Ishikawa (cell line): ENCODE results near the gene ACO1.

Experiments
- CEBPB ChIP-seq: IDR thresholded peaks from 2 replicates; pipeline ENCODE4 v1.6.1; 2012
- CREB1 ChIP-seq: IDR thresholded peaks from 2 replicates; pipeline ENCODE4 v1.6.1; 2012; ENCODE audit warnings: low read depth
- EGR1 ChIP-seq: IDR thresholded peaks from 2 replicates; pipeline ENCODE4 v1.6.1; 2012
- EP300 ChIP-seq: IDR thresholded peaks from 2 replicates; pipeline ENCODE4 v1.6.1; 2012; ENCODE audit warnings: borderline replicate concordance
- FOXM1 ChIP-seq: IDR thresholded peaks from 2 replicates; pipeline ENCODE4 v1.6.1; 2012; ENCODE audit warnings: low read depth, borderline replicate concordance
- MAX ChIP-seq: IDR thresholded peaks from 2 replicates; pipeline ENCODE4 v1.6.1; 2012
- RAD21 ChIP-seq: IDR thresholded peaks from 2 replicates; pipeline ENCODE4 v1.6.1; 2012; ENCODE audit warnings: low read depth
- TAF1 ChIP-seq: IDR thresholded peaks from 2 replicates; pipeline ENCODE4 v1.6.1; 2012; ENCODE audit warnings: low read depth, mild to moderate bottlenecking
- YY1 ChIP-seq: IDR thresholded peaks from 2 replicates; pipeline ENCODE4 v1.6.1; 2012; ENCODE audit warnings: low read depth
- TF ChIP-seq, protein P1 (sequence below): IDR thresholded peaks from 2 replicates; pipeline ENCODE4 v1.6.1; 2012; ENCODE audit warnings: low read depth, mild to moderate bottlenecking

- TF ChIP-seq CEBPB (no peak), EGR1 (no peak), EP300 (no peak), YY1 (no peak), MAX (no peak), TAF1 (no peak), FOXM1 (no peak), RAD21 (no peak), CREB1 (no peak)
- TF ChIP-seq, protein P1, sequence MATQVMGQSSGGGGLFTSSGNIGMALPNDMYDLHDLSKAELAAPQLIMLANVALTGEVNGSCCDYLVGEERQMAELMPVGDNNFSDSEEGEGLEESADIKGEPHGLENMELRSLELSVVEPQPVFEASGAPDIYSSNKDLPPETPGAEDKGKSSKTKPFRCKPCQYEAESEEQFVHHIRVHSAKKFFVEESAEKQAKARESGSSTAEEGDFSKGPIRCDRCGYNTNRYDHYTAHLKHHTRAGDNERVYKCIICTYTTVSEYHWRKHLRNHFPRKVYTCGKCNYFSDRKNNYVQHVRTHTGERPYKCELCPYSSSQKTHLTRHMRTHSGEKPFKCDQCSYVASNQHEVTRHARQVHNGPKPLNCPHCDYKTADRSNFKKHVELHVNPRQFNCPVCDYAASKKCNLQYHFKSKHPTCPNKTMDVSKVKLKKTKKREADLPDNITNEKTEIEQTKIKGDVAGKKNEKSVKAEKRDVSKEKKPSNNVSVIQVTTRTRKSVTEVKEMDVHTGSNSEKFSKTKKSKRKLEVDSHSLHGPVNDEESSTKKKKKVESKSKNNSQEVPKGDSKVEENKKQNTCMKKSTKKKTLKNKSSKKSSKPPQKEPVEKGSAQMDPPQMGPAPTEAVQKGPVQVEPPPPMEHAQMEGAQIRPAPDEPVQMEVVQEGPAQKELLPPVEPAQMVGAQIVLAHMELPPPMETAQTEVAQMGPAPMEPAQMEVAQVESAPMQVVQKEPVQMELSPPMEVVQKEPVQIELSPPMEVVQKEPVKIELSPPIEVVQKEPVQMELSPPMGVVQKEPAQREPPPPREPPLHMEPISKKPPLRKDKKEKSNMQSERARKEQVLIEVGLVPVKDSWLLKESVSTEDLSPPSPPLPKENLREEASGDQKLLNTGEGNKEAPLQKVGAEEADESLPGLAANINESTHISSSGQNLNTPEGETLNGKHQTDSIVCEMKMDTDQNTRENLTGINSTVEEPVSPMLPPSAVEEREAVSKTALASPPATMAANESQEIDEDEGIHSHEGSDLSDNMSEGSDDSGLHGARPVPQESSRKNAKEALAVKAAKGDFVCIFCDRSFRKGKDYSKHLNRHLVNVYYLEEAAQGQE: no peak
These were observed 21.1 kb downstream of the ACO1 start for GRCh38 chr9:32405506-32405905.
